NCI-H1436 (cell line): ENCODE measurements around the gene SMARCD3.

Experiments used
- DNase-seq: peaks from one replicate; lab custom pipeline; 2025; lab: John Stamatoyannopoulos, UW

The SMARCD3 gene

GRCh38 chr7:151208253-151208862 lies 40.1 kb downstream of the SMARCD3 start:
- no peak for DNase-seq

GRCh38 chr7:151207804-151208203 lies 40.7 kb downstream of the SMARCD3 start:
- DNase-seq = no peak

GRCh38 chr7:151207315-151207714 lies 41.2 kb downstream of the SMARCD3 start:
- DNase-seq = no peak

DNA sequence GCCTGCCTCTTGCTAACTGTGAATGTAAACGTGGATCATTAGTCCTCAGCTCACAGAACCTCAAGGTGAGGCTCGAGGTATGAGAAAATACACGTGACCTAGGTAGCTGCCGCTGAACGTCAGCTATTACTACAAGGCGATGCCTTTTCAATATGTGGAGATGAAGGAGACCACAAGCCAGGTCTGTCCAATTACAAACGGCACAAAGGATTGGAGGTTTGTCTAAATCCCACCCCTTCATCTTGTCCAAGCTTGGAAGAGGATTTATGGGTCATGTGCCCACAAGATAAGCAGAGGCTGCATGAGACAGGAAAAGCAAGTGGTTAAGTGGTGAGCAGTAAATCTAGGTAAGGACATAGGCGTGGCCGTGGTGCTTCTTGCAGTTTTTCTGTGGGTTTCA lies 41.6 kb downstream of the SMARCD3 start:
- DNase-seq = no peak

- DNase-seq = no peak
Observed at GRCh38 chr7:151205730-151206129, 42.8 kb downstream of the SMARCD3 start.

DNA sequence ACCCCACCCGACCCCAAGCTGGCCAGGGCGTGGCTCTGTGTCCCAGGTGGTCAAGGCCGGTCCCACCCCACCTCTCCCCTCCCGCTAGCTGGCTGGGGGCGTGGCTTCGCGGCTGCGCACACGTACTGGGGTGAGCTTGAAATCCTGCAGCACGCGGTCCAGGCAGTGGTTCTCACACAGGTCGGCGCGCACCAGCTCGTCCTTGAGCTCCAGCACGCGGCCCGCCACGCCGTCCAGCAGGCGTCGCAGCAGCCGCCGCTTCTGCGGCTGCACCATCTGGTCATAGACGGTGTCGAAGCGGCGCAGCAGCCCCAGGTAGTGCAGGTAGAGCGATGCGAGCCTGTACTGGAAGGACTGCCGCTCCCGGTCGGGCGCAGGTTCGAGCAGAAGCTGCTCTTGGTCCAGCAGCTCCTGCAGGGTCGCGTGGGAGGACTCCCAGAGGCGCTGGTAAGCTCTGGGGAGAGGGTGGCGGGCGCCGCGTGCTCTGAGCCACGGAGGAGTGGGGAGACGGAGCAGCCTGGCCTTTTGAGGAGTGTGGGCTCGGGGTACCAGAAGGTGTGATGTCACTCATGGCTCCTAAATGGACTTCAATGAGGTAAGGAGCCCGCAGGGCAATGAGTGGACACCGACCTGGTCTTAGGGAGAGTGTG lies 44.0 kb downstream of the SMARCD3 start:
- no peak for DNase-seq

DNA sequence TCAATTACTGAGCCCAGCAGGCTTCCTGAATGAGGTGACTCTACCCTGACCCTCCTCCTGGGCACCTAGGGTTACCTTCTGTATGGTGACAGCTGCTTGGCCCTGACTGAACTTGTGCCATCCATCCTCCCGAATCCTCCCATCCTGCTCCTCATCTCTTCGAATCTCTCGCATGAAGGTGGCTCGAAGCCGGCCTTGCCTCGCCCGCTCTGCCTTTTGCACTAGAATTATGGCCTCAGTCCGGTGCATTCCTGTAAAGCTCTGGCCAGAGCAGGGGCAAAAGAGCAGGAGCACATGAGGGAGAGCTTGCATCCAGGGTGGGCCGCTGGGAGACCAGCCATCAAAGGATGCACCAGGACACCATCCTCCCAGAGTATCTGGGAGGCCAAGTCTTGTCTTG lies 45.7 kb downstream of the SMARCD3 start:
- DNase-seq = no peak

DNA sequence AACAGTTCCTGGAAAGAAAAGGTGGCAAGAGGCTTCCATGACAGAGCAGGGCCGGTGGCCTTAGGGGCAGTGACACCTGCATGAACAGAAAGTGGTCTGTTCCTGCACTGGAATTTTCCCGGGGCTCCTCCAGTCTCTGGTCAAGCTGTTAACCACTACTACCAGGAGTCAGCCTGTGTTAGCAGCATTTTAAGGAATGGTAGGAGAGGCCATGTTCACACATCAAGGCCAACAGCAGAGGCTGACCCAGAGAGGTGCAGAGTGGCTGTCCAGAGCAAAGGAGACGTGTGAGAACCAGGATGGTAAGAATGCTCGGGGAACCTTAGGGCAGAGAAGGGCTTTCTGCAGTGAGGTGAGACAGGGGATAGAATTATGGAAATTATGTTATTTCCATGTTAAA lies 46.7 kb downstream of the SMARCD3 start:
- no peak for DNase-seq

- DNase-seq = no peak
Observed at GRCh38 chr7:151201344-151201743, 47.1 kb downstream of the SMARCD3 start.

GRCh38 chr7:151198945-151199848 lies 49.3 kb downstream of the SMARCD3 start:
- peak; percentile 58 for DNase-seq

- DNase-seq = no peak
Observed at GRCh38 chr7:151197932-151198331, 50.6 kb downstream of the SMARCD3 start.

- DNase-seq = no peak
Observed at GRCh38 chr7:151195616-151196450, 52.7 kb downstream of the SMARCD3 start.

GRCh38 chr7:151194188-151194587 lies 54.3 kb downstream of the SMARCD3 start:
- DNase-seq = no peak

DNA sequence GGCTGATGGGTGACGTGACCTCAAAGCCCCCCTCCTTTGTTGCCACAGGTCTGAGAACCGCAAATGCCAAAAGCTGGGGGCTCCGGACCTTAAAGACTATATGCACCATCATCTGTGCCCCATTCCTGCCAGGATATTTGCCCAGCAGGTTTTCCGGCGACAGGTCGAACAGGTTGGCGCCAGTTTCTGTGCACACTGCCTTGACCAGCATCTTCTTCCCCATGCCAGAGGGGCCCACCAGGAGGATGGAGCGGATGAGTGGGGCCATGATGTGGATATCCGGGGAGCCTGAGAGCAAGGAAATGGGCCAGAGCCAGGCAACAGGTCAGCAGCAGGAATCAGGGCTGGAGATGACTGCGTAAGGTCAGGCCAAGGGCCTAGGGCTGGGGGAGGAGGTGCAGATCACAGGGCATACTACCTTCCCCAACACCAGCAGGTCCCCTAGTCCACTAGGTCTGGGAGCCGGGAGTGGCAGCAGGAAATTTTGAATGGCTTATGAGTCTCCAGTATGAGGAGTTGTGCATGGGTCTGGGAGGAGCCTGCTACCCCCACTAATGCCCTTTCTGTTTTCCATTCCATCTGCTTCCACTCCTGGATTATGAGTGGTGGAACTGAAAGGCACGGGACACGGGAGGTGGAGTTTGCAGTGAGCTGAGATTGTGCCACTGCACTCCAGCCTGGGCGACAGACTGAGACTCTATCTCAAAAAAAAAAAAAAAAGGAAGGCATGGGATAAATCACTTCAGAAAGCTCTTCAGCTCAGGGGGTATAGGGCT lies 55.1 kb downstream of the SMARCD3 start:
- no peak for DNase-seq

DNA sequence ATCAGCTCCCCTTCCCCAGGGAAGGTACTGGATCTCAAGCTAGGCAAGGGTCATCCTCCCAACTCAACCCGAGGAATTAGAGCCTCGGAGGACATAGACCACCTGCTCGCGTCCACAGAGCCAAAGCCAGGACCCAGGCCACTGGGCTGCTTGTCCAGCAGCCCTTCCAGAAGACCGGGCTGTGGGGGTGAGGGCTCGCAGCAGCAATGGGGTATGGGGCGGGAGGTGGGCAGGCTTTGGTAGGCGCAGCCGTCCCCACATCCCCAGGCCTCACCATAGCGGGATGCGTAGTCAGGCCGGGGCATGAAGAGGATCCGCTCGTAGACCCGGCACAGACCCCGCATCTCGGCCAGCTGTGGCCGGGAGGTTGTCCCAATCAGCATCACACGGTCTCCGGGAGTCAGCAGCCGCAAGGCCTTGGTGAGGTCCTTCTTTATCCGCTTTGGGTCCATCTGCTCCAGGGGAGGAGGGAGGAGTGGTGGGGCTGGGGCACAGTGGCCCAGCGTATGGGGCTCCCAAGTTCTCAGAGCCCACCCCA lies 56.4 kb downstream of the SMARCD3 start:
- DNase-seq = no peak

GRCh38 chr7:151191544-151191943 lies 57.0 kb downstream of the SMARCD3 start:
- no peak for DNase-seq

DNA sequence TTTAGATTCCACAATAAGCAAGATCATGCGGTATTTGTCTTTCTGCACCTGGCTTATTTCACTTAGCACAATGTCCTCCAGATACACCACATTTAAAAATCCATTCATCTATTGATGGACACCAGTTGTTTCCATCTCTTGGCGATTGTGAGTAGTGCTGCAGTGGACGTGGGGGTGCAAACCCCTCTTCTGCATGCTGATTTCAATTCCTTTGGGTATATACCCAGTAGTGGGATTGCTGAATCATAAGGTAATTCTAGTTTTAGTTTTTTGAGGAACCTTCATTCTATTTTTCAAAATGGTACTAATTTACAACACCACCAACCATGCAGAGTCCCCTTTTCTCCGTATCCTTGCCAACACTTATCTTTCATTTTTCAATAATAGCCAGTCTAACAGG lies 59.5 kb downstream of the SMARCD3 start:
- no peak for DNase-seq
